GM20431 (cell line): Measurements from ENCODE around the gene GPA33.

Experiments used
- in situ Hi-C: fragments of 300-500 bp; cut with MseI, MboI; formaldehyde crosslinking; loops from one replicate; pipeline ENCODE4 v1.15.0; 2020; ENCODE audit warnings: low sequenced_read_pairs; ENCODE audit not compliant: unreplicated experiment

GPA33 gene

DNA sequence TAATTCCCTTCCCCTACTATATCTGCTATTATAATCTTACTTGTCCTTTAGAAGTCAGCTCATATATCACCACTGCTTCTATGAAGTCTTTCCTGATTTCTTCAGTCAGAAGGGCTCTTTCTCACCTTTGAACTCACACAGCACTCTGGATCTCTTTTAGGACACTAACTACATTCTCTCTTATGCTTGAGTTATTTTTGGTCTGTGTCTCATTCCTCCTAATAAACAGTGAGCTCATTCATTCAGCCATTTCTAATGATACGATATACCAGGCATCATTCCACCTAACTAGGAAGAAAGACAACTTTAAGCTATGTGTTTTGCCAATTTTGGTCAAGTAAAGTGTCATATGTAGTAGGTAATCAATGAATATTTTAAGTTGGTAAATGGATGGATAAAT is 2.5 kb upstream of the GPA33 start:
- in situ Hi-C loops: no loop called here

DNA sequence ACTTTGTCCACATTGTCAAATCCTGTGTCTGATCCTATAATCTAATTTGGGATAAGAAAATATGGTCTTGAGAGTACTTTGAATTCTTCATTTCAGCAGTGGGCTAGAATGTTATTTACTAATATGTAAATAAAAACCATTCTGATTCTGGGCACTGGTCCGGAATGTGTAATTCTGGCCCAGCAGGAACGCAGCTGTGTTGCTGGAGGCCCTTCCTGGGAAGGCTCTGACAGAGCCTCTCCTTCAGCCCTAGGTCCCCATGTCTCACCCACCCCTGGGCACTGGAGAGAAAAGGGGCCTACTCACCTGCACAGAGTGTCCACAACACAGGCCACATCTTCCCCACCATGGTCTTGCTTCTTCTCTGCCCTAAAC is 251 bp downstream of the GPA33 start:
- in situ Hi-C loops: no loop called here

DNA sequence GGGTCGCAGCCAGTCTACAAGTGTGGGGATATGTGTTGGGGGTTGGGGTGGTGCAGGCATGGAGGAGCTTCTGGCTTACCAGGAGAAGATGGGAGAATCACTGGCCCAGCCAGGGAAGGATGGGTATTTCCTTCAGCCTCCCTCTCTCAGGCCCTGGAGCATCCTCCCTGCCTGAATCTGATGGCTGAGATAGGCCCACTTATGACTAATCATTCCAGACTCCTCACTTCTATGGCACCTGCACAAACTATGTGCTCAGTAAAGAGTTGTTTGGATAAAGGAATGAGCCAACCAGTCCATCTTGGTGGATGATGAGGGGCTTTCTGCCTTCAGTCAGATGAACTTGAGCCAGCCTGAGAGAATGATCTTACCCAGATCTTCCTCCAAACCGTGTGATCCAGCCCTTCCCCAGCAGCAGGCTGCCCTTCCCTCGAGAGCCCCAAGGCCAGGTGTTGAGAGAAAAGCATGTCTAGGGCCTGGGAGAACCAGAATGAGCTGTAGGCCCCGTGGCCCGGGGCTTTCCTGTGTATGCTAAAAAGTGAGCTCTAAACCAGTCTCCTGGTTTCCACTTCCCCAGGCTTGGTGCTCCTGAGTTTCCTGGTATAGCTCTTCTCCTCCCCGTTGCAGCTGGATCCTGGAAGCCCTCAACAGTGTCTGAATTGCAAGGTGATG is 1.3 kb downstream of the GPA33 start:
- in situ Hi-C loops: no loop called here

DNA sequence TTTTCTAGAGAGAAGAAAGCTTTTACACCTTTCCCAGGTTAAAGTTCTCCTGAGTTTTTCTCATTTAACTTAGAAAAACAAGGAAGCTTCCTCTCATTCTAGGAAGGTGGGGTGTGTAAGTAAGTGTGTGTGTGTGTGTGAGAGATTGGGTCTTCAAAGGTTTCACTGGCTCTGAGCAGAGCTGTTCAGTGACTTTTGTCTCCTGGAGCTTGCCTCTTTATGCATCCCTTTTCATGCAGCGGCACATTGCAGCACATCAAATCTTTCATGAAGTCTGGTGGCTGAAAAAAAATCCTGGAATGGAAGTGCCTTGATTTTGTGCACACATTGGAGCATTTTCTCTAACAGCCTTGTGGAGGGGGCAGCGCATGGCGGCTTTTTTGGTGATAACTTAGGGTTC is 3.4 kb downstream of the GPA33 start:
- in situ Hi-C loops: no loop called here

DNA sequence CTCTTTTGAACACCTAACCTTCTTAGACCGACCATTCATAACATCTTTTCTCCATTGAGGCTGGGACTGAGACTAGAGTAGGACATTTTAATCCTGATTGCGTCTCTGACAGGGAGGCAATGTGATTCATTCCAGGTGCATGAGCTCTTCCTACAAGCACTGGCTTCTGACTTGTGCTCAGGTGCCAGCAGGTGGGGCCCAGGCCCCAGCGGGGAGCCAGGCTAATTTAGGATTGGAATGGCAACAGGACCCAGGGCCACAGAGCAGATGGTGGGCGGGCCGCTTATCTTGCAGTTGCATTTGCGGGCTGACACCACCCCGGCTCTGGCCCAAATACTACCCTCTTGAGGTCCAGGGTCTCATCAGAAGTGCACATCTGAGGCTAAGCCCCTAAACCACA is 4.1 kb downstream of the GPA33 start:
- in situ Hi-C loops: no loop called here

DNA sequence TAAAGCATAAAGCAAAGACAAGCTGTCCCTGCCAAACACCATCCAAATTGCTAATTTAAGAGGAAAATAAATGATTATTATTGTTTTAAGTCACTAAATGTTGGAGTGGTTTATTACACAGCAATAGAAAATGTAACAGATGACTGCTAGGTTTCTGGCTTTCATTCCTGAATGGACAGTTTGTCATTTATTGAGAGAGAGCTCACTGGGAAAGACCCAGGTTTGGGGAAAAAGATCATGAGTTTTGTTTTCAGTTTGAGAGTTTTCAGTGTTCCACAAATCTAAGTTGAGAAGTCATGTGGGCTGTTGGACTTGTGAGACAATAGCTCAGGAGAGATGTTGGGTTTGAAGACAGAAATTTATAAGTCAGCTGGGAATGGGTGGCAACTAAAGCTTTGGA is 5.4 kb downstream of the GPA33 start:
- in situ Hi-C loops: no loop called here

DNA sequence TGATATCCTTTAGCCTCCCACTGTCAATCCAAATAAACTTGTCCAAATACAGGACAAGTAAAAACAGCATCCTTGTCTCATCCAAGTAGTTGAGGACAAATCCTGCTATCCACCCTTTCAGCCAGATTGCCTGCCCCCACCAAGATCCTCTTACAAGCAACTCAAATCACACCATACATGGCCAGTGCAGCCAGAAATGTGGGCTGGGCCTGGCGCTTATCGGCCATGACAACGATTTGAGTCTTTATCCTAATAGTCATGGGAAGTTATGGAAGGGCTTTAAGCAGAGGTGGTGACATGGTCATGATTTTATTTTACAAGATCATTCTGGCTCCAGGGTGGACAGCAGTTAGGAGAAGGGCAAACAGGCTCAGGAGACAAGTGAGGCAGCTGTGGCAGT is 6.3 kb downstream of the GPA33 start:
- in situ Hi-C loops: no loop called here

DNA sequence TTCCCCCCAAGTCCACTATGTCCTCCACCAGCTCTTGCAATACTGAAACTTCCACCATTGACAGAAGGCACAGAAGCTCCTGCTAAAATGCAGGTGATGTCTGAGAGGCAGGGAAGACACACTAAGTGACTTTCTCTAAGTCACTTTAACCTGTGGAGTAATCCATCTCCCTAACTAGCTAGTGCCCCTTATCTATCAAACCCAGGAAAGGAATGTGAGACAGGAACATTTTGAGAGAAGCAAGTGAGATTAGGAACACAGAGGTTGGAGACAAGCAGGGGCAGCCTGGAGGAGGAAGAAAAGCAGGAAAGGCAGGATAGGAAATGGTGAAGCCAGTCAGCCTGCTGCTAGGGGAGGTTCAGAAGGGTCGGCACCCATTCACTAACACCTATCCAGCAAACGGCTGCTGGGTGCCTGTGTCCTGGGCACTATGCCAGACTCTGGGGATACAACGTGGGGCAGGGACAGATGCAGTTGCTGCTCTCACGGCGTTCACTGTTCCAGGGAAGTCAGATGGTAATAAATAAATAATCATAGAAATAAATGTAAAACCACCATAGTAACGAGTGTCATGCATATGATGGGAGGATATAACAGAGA is 7.0 kb downstream of the GPA33 start:
- in situ Hi-C loops: no loop called here

DNA sequence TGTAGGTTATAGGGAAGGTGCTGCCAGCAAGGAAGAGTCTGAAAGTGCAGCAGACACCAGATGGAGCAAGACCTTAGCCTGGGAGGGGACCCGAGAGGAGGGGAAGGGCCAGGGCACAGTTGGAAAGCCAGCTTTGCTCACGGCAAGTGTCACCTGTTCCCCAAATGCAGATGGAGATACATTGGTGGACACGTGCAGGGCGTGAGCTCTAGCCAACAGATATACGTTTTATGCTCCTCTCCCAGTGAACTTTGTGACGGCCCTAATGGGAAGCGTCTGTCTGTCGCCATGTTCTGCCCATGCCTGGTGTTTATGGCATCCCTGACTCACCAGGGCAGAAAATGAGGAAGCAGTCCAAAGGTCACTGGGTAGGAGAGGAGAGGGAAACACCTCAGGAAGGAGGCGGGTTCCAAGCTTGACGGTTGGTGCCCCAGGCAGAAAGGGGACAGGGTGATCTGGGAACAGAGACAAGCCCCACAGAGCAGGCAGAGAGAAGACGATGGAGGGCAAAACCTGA is 7.6 kb downstream of the GPA33 start:
- in situ Hi-C loops: no loop called here

DNA sequence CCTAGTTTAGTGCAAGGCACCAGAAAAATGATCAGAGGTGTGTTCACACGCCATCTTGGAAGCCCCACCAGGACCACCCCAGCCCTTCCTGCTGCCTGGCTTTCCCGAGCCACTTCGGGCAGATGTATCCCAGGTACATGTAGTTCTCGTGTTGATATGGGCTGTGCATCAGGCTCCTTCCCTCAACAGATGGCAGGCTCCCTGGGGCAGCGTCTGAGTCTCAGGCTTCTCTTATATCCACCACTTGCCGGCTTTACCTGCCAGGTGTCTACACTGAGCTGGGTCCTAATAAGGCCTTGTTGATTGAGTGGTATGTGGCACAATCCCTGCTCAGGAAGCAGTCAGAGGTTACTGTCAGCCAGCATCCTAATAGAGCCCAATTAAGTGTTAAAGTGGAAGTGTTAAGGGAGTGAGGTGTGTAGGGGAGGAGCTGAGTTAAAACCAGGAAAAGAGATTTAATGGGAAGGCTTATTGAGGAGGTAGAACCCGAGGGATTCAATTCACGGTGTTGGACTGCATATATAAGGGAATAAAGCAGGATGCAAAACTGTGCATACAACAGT is 8.5 kb downstream of the GPA33 start:
- in situ Hi-C loops: no loop called here

DNA sequence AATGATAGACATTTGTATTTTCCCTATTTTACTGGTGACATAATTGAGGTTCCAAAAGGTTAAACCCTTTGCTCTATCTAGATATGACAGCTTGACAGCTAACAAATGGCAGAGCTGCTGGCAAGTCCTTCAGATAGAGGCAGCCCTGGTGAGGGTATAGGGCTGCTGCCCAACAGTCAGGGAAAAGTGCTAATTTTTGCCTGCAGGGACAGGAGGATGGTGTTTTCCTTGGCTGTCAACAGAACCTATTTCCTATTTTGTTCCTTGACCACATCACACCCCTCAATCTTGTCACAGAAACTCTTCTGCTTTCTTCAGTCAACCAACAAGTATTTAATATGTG is 12.3 kb downstream of the GPA33 start:
- in situ Hi-C loops: no loop called here

DNA sequence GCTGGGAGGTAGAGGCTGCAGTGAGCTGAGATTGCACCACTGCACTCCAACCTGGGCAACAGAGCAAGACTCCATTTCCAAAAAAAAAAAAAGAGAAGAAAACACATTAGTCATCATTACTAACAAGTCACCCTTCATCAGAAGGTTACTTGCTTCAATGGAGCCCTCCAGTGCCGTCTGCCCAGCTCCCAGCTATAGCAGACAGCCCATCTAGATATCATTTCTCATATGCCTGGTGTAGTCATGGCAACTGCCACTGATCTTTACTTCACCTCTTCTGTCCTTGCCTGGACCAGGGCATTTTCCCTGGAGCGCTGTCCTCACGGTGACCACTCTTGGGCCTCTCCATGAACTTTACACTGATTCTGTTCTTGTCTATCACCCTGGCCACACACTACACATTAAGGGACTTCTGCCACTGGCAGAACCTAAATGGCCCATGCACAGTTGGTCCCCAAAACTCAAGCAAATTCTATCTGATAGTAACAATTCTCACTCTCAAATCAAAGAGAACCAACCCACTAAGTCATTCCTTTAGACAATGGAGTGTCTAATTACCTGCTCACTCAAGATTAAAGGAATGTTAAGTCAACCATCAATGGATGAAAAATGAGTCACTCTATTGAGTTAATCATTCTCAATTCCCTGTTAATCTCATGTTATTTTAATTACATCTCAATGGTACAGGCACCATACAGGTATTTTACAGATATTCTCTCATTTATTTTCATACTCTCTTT is 12.9 kb downstream of the GPA33 start:
- in situ Hi-C loops: no loop called here

DNA sequence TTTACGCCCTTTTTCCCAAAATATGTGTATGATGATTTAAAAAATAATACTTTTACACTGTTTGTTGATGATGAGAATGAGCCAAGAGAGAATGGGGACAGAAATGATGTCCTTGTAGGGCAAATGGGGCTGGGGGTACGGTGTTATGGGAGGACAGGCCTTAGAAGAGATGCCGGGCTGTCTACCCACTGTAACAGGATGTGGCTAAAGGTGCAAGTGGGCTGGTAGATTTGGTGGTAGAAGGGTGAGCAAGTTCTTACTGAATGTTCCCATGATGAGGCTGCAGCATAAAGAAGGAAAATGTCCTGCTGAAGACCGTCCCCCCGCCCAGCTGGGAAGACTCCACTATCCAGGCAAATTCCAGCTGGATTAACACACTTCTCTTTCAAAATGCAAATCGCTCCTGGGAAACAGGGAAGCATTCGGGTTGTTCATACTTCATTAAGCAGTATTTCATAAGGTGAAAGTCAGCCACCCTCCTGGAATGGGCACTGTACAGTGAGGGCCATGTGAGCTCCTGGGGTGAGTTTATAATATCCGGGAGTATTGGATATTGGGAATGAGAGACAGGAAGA is 14.0 kb downstream of the GPA33 start:
- in situ Hi-C loops: no loop called here

DNA sequence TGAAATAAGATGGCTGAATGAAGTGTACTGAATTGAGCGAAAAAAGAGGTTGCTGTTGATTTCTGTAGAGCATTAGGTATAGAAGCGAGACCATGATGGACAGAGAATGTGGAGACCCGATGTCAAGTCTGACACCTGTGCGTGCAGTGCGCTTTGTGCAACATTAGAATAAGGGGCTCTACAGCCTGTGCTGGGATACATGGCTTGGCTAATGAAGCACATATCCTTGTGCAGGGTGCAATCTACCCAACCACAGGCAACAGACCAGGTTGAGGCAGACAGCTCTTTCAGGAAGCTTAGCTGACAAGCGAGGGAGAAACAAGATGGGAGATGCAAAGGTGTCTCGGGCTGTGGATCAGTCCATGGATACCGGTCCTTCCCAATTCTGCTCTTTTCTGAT is 18.9 kb downstream of the GPA33 start:
- in situ Hi-C loops: loop anchor here (25.0 kb wide), 1 partner anchor 466 kb away; no protein-coding TSS in a partner anchor

DNA sequence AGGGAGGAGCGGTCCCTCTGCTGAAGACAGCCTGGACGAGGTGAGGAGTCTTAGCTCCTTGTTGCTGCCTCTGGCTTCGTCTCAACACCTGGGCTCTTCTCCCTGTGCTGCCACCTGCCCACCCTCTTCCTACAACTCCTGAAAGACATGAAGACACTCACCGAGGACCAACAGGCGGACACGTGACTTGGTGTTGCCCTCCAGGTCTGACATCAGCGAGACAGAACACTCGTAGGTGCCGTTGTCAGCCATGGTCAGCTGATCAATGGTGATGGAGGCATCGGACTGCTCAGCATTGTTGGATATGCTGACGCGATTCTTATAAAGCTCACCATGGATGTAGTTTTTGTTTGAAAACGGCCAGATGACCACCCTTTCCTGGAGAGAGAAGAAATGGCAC is 21.4 kb downstream of the GPA33 start:
- in situ Hi-C loops: loop anchor here (10.0 to 25.0 kb wide), 2 partner anchors 376 to 469 kb away; no protein-coding TSS in a partner anchor

DNA sequence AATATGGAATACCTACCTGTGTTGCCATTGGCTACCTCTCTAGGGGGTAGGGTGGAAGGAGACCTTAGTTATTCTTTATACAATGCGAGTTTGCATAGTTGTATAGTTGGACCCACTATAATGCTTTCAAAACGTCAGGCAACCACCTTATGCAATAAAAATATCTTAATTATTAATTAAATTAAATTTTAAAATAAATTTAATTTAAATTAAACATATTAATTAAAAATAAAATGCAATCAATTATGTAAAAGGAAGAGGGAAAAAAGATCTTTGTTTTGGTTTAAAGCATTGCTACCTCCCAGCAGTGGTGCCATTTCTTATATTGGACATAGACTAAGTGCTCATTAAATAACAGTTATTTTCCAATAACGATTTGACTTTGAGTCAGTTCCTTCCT is 22.3 kb downstream of the GPA33 start:
- in situ Hi-C loops: loop anchor here (10.0 to 25.0 kb wide), 2 partner anchors 377 to 469 kb away; no protein-coding TSS in a partner anchor

DNA sequence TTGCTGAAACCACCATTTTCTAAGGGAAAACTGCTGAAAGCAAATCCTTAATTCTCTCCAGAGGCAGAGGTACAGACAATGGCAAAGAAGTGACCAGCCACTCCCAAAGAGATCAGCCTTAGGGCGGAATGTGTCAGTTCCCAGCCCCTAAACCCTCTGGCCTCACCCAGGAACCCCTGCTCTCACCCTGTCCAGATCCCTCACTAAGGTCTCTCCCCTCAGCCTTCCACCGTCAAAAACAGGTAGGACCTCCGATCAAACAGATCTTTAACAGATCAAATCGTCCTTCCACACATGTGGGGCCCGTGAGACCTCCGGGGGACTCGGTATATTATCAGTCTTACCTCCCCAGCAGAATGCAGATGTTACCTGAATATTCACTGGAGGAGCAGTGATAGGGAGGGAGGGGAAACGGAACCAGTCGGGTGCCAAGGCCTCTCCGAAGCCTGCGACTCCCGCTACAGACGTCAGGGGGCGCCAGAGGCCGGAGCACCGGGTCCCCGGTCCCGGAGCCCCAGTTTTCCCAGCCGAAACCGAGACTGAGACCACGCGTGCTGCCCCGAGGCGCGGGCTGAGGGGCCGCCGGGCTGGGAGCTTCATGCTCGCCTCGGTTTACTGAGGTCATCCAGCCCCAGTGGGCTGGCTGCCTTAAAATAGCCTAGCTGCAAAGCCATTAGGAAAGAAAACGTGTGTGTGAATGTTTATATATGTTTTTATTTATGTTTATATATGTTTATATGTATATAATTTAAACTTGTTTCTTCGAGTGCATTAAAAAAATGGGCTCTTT is 23.6 kb downstream of the GPA33 start:
- in situ Hi-C loops: loop anchor here (10.0 to 25.0 kb wide), 2 partner anchors 378 to 471 kb away; no protein-coding TSS in a partner anchor

DNA sequence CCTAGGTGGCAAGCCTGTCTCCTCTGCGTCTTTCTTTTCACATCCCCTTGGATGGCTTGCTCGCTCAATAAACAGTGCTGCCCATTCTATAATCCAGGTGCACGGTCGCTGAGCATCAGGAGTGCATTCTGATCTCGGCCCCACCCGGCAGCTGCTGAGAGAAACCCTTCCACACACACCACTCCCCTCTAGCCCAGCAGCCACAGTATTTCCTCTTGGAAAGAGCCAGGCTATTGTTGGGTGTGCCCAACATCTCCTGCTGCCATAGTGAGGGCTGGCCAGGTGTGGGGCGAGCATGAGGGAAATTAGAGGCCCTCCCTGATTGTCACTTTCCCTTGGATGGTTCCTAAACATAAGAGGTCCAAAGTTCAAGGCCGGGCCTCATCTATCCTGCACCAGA is 24.7 kb downstream of the GPA33 start:
- in situ Hi-C loops: loop anchor here (10.0 to 25.0 kb wide), 2 partner anchors 379 to 472 kb away; no protein-coding TSS in a partner anchor

DNA sequence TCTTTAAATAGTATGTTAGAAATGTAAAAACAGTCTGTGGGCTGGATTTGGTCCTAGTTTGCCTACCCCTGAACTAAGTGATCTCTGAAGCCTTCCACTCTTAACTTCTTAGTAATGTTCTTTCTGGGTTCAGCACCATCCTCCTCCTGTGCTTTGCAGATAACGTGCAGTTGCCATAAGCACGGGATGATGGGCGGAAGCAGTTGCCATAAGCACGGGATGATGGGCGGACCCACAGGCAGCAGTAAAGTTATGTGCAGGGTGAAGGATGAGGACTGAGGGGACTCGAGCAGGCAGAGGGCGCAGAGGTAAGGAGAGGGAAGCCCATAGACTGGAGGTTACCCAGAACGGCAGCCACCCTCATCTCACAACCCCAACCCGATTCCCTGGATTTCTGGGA is 25.6 kb downstream of the GPA33 start:
- in situ Hi-C loops: loop anchor here (5.0 to 25.0 kb wide), 3 partner anchors 157 to 473 kb away; no protein-coding TSS in a partner anchor
